ENCODE data around the gene PAQR5.
"Not testable (repeated sequence)": the region's sequence is repeated elsewhere in the genome, so short reads cannot be mapped to it uniquely, and the experiment has no call there.

The PAQR5 gene

GRCh38 chr15:69316291-69316690 lies 17.6 kb downstream of the PAQR5 start:
- DNase-seq (ENCODE audit: low read depth) = no peak

- no peak for DNase-seq (ENCODE audit: low read depth)
Measured at GRCh38 chr15:69317392-69317841, 18.7 kb downstream of the PAQR5 start.

- no peak for DNase-seq (ENCODE audit: low read depth)
Measured at GRCh38 chr15:69318033-69318432, 19.3 kb downstream of the PAQR5 start.

- DNase-seq (ENCODE audit: low read depth) = no peak
Measured at GRCh38 chr15:69319384-69320375, 21.0 kb downstream of the PAQR5 start.

GRCh38 chr15:69320977-69321554 lies 22.4 kb downstream of the PAQR5 start:
- no peak for DNase-seq (ENCODE audit: low read depth)

GRCh38 chr15:69323893-69324430 lies 25.2 kb downstream of the PAQR5 start:
- no peak for DNase-seq (ENCODE audit: low read depth)

GRCh38 chr15:69324565-69324964 lies 25.9 kb downstream of the PAQR5 start:
- no peak for DNase-seq (ENCODE audit: low read depth)

- DNase-seq (ENCODE audit: low read depth) = no peak
Measured at GRCh38 chr15:69325456-69325971, 26.8 kb downstream of the PAQR5 start.

GRCh38 chr15:69328080-69328479 lies 29.4 kb downstream of the PAQR5 start:
- DNase-seq (ENCODE audit: low read depth) = no peak

GRCh38 chr15:69328739-69329138 lies 30.0 kb downstream of the PAQR5 start:
- DNase-seq (ENCODE audit: low read depth) = no peak

- DNase-seq (ENCODE audit: low read depth) = no peak
Measured at GRCh38 chr15:69337138-69337537, 38.4 kb downstream of the PAQR5 start.

- no peak for DNase-seq (ENCODE audit: low read depth)
Measured at GRCh38 chr15:69338535-69339213, 40.0 kb downstream of the PAQR5 start.

- DNase-seq (ENCODE audit: low read depth) = not testable (repeated sequence)
Measured at GRCh38 chr15:69339214-69339543, 40.5 kb downstream of the PAQR5 start.

GRCh38 chr15:69340243-69340900 lies 41.7 kb downstream of the PAQR5 start:
- DNase-seq (ENCODE audit: low read depth) = no peak

- no peak for DNase-seq (ENCODE audit: low read depth)
Measured at GRCh38 chr15:69341356-69341755, 42.6 kb downstream of the PAQR5 start.

- no peak for DNase-seq (ENCODE audit: low read depth)
Measured at GRCh38 chr15:69342460-69343076, 43.9 kb downstream of the PAQR5 start.

- no peak for DNase-seq (ENCODE audit: low read depth)
Measured at GRCh38 chr15:69343133-69343532, 44.4 kb downstream of the PAQR5 start.

GRCh38 chr15:69344238-69344637 lies 45.5 kb downstream of the PAQR5 start:
- no peak for DNase-seq (ENCODE audit: low read depth)

- no peak for DNase-seq (ENCODE audit: low read depth)
Measured at GRCh38 chr15:69346112-69346511, 47.4 kb downstream of the PAQR5 start.

- no peak for DNase-seq (ENCODE audit: low read depth)
Measured at GRCh38 chr15:69351333-69351732, 52.6 kb downstream of the PAQR5 start.

- no peak for DNase-seq (ENCODE audit: low read depth)
Measured at GRCh38 chr15:69351884-69352283, 53.2 kb downstream of the PAQR5 start.

Measured in T-helper 22 cell (primary cell).